Testis (tissue), 2 donors: ENCODE data around the gene HS3ST5.

Source experiments
- POLR2A ChIP-seq: fragments of 450-650 bp; IDR thresholded peaks from one replicate; pipeline ENCODE4 v1.6.1; 2017; ENCODE audit warnings: antibody characterized with exemption, mild to moderate bottlenecking, moderate library complexity
- TF ChIP-seq, protein P1 (sequence below), 3 experiments: fragments of 450-650 bp in 2 of 3; fragments of 200-600 bp in 1 of 3; sonication (generic) in 1 of 3; IDR thresholded peaks; one replicate each; pipeline ENCODE4 v1.5.1; 2016 to 2019; ENCODE audit warnings: antibody characterized with exemption in 3 of 3, mild to moderate bottlenecking in 2 of 3, moderate library complexity in 1 of 3

DNA sequence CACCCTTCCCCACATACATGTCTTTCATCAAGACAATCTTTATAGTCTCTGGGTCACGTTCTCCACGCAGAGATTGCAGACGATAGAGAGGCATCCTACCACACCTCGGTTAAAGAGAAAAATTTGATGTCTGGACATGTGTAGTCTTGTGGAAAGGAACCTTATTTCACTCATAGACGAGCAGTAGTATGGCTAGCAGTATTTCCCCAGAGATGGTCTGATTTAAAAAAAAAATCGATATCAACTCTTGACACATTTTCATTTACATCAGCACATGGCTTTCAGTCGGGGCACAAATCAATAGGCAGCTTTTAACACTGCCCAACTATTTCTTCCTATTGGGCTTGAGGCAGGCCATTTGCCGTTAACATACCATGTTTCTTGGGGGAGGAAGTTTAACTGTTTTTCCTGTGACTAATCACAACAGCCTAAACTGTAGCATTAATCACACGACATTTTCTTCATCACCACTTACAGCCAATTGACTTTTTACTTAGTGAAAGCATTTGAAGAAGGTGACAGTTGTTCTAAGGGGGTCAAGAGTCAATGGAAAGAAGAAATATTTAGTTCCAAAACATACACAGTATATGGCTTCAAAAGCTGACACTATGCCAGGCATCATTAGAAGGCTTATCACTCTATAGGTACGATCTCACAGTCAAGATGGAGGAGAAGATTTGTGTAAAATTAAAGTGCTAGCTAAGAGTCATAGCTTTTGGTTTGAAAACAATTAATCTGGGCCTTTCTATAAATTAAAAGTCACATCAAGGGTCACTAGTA lies 242.4 kb downstream of the HS3ST5 start:
- TF ChIP-seq, protein P1, sequence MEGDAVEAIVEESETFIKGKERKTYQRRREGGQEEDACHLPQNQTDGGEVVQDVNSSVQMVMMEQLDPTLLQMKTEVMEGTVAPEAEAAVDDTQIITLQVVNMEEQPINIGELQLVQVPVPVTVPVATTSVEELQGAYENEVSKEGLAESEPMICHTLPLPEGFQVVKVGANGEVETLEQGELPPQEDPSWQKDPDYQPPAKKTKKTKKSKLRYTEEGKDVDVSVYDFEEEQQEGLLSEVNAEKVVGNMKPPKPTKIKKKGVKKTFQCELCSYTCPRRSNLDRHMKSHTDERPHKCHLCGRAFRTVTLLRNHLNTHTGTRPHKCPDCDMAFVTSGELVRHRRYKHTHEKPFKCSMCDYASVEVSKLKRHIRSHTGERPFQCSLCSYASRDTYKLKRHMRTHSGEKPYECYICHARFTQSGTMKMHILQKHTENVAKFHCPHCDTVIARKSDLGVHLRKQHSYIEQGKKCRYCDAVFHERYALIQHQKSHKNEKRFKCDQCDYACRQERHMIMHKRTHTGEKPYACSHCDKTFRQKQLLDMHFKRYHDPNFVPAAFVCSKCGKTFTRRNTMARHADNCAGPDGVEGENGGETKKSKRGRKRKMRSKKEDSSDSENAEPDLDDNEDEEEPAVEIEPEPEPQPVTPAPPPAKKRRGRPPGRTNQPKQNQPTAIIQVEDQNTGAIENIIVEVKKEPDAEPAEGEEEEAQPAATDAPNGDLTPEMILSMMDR (IDR thresholded peaks at IDR 0.05), result no peak
- no peak for TF ChIP-seq POLR2A
